ENCODE measurements around the gene SLC9A8. TPM values are rescaled to one million over a fixed set of nuclear protein-coding genes. Genes with fewer than 3 reads are reported as not detected.

Gene SLC9A8
- total and polyA plus RNA-seq, 7 experiments from 2014 or later, result 6.2 to 42.5 (median 23.6) TPM

- DNase-seq (no peak), ATAC-seq (no peak)
- Mint-ChIP-seq H3K4me3 (no peak overlapping the region), H3K27me3 (no peaks in the 10 kb centered on the region), H3K27ac (peak overlapping the region in 3 of 9 donors; percentile 16 to 33 (median 20)), H3K4me1 (peaks cover 0 to 7% (median 3%) of the 10 kb centered on the region in 7 donors), H3K36me3 (peaks cover 0 to 26% (median 20%) of the 10 kb centered on the region in 5 donors), H3K9me3 (peaks cover 0 to 2% (median 0%) of the 10 kb centered on the region in 11 donors)
- no peak overlapping the region for H3K4me3 ChIP-seq (ENCODE audit: low read length)
- peaks cover 0 to 24% (median 2%) of the 10 kb centered on the region in 3 experiments for H3K36me3 ChIP-seq (ENCODE audit: control insufficient read depth in 2 of 3, insufficient read depth in 3 of 3, low read length in 3 of 3)
- H3K4me1 ChIP-seq (ENCODE audit: control insufficient read depth in 2 of 2, insufficient read depth in 2 of 2, low read length in 2 of 2), result no peaks in the 10 kb centered on the region
- no peaks in the 10 kb centered on the region for H3K9me3 ChIP-seq (ENCODE audit: control insufficient read depth in 2 of 3, low read length in 3 of 3)
- no peak overlapping the region for H3K27ac ChIP-seq (ENCODE audit: low read depth, low read length)
- ChIA-PET CTCF (no interaction called here), POLR2A (no interaction called here)
- no peaks in the 10 kb centered on the region for H3K27me3 ChIP-seq (ENCODE audit: control insufficient read depth in 2 of 2, insufficient read depth in 2 of 2, low read length in 2 of 2)
- intact Hi-C loops (cut with micrococcal nuclease), result no loop called here
These were observed 30.5 kb downstream of the SLC9A8 start for GRCh38 chr20:49843139-49843538.

GRCh38 chr20:49843770-49844380, 31.2 kb downstream of the SLC9A8 start:
- Mint-ChIP-seq H3K27ac (peak overlapping the region in 5 of 9 donors; percentile 1 to 81 (median 21)), H3K27me3 (no peaks in the 10 kb centered on the region), H3K4me1 (peaks cover 0 to 8% (median 3%) of the 10 kb centered on the region in 7 donors), H3K9me3 (peaks cover 0 to 2% (median 0%) of the 10 kb centered on the region in 11 donors), H3K4me3 (no peak overlapping the region), H3K36me3 (peaks cover 2 to 29% (median 26%) of the 10 kb centered on the region in 5 donors)
- ATAC-seq, result no peak
- no peaks in the 10 kb centered on the region for H3K9me3 ChIP-seq (ENCODE audit: control insufficient read depth in 2 of 3, low read length in 3 of 3)
- no peaks in the 10 kb centered on the region for H3K27me3 ChIP-seq (ENCODE audit: control insufficient read depth in 2 of 2, insufficient read depth in 2 of 2, low read length in 2 of 2)
- DNase-seq, result no peak
- H3K27ac ChIP-seq (ENCODE audit: low read depth, low read length), result no peak overlapping the region
- no peak overlapping the region for H3K4me3 ChIP-seq (ENCODE audit: low read length)
- POLR2A ChIA-PET, result no interaction called here
- CTCF ChIA-PET, result interaction anchor here (0.6 to 1.0 kb wide), 2 partner anchors 130 to 233 kb away, joined by 3 read pairs; partner anchors contain the start of gene B4GALT5
- intact Hi-C loops (cut with micrococcal nuclease), result no loop called here
- H3K4me1 ChIP-seq (ENCODE audit: control insufficient read depth in 2 of 2, insufficient read depth in 2 of 2, low read length in 2 of 2), result no peaks in the 10 kb centered on the region
- peaks cover 0 to 31% (median 9%) of the 10 kb centered on the region in 3 experiments for H3K36me3 ChIP-seq (ENCODE audit: control insufficient read depth in 2 of 3, insufficient read depth in 3 of 3, low read length in 3 of 3)

GRCh38 chr20:49845060-49845459, 32.4 kb downstream of the SLC9A8 start:
- no peak for ATAC-seq
- Histone ChIP-seq H3K9me3 (ENCODE audit: control insufficient read depth in 2 of 3, low read length in 3 of 3) (no peaks in the 10 kb centered on the region), H3K27ac (ENCODE audit: low read depth, low read length) (no peak overlapping the region), H3K36me3 (ENCODE audit: control insufficient read depth in 2 of 3, insufficient read depth in 3 of 3, low read length in 3 of 3) (peaks cover 0 to 36% (median 14%) of the 10 kb centered on the region in 3 experiments), H3K4me1 (ENCODE audit: control insufficient read depth in 2 of 2, insufficient read depth in 2 of 2, low read length in 2 of 2) (no peaks in the 10 kb centered on the region), H3K27me3 (ENCODE audit: control insufficient read depth in 2 of 2, insufficient read depth in 2 of 2, low read length in 2 of 2) (no peaks in the 10 kb centered on the region), H3K4me3 (ENCODE audit: low read length) (no peak overlapping the region)
- H3K9me3 Mint-ChIP-seq, result peaks cover 0 to 2% (median 0%) of the 10 kb centered on the region in 11 donors
- CTCF ChIA-PET, result interaction anchor here (0.6 to 2.4 kb wide), 6 partner anchors 26 to 283 kb away, joined by 3 to 31 read pairs (median 3); no protein-coding TSS in a partner anchor
- H3K27ac Mint-ChIP-seq, result peak overlapping the region in 1 of 9 donors; percentile 16
- POLR2A ChIA-PET, result no interaction called here
- intact Hi-C loops (cut with micrococcal nuclease), result loop anchor here in 1 of 2 donors (5.0 kb wide), 1 partner anchor 513 kb away; no protein-coding TSS in a partner anchor
- peaks cover 9 to 33% (median 26%) of the 10 kb centered on the region in 5 donors for H3K36me3 Mint-ChIP-seq
- H3K27me3 Mint-ChIP-seq, result no peaks in the 10 kb centered on the region
- DNase-seq, result no peak
- H3K4me1 Mint-ChIP-seq, result peaks cover under 1 to 12% (median 7%) of the 10 kb centered on the region in 7 donors
- no peak overlapping the region for H3K4me3 Mint-ChIP-seq

- Mint-ChIP-seq H3K27me3 (no peaks in the 10 kb centered on the region), H3K4me3 (no peak overlapping the region), H3K36me3 (peaks cover 13 to 32% (median 22%) of the 10 kb centered on the region in 5 donors), H3K27ac (no peak overlapping the region), H3K4me1 (peaks cover 9 to 25% (median 13%) of the 10 kb centered on the region in 7 donors), H3K9me3 (peaks cover 0 to 2% (median 0%) of the 10 kb centered on the region in 11 donors)
- POLR2A ChIA-PET, result no interaction called here
- peak in 8 of 9 donors; percentile 34 to 70 (median 60) for DNase-seq
- no peaks in the 10 kb centered on the region for H3K4me1 ChIP-seq (ENCODE audit: control insufficient read depth in 2 of 2, insufficient read depth in 2 of 2, low read length in 2 of 2)
- H3K27ac ChIP-seq (ENCODE audit: low read depth, low read length), result no peak overlapping the region
- ATAC-seq, result peak; percentile 90
- intact Hi-C loops (cut with micrococcal nuclease), result loop anchor here (1.0 to 5.0 kb wide), 4 partner anchors 235 to 514 kb away; no protein-coding TSS in a partner anchor
- H3K36me3 ChIP-seq (ENCODE audit: control insufficient read depth in 2 of 3, insufficient read depth in 3 of 3, low read length in 3 of 3), result peaks cover 0 to 41% (median 14%) of the 10 kb centered on the region in 3 experiments
- CTCF ChIA-PET, result interaction anchor here (0.6 to 2.4 kb wide), 8 partner anchors 9 to 285 kb away, joined by 3 to 31 read pairs (median 4); no protein-coding TSS in a partner anchor
- H3K27me3 ChIP-seq (ENCODE audit: control insufficient read depth in 2 of 2, insufficient read depth in 2 of 2, low read length in 2 of 2), result no peaks in the 10 kb centered on the region
- no peak overlapping the region for H3K4me3 ChIP-seq (ENCODE audit: low read length)
- H3K9me3 ChIP-seq (ENCODE audit: control insufficient read depth in 2 of 3, low read length in 3 of 3), result no peaks in the 10 kb centered on the region
These were observed 33.7 kb downstream of the SLC9A8 start for GRCh38 chr20:49846206-49846807.

GRCh38 chr20:49850463-49851230, 38.0 kb downstream of the SLC9A8 start:
- H3K9me3 ChIP-seq (ENCODE audit: control insufficient read depth in 2 of 3, low read length in 3 of 3), result no peaks in the 10 kb centered on the region
- Mint-ChIP-seq H3K27ac (peak overlapping the region in 4 of 9 donors; percentile 20 to 82 (median 74)), H3K36me3 (peaks cover 12 to 46% (median 13%) of the 10 kb centered on the region in 5 donors), H3K4me3 (peak overlapping the region in 3 of 10 donors; percentile 9 to 52 (median 50)), H3K4me1 (peaks cover 4 to 31% (median 14%) of the 10 kb centered on the region in 7 donors), H3K9me3 (no peaks in the 10 kb centered on the region), H3K27me3 (no peaks in the 10 kb centered on the region)
- intact Hi-C loops (cut with micrococcal nuclease), result no loop called here
- H3K36me3 ChIP-seq (ENCODE audit: control insufficient read depth in 2 of 3, insufficient read depth in 3 of 3, low read length in 3 of 3), result peaks cover 3 to 62% (median 14%) of the 10 kb centered on the region in 3 experiments
- no peaks in the 10 kb centered on the region for H3K27me3 ChIP-seq (ENCODE audit: control insufficient read depth in 2 of 2, insufficient read depth in 2 of 2, low read length in 2 of 2)
- DNase-seq (no peak), ATAC-seq (no peak)
- POLR2A ChIA-PET, result interaction anchor here (0.7 kb wide), 1 partner anchor 671 kb away, joined by 3 read pairs; no protein-coding TSS in a partner anchor
- no peak overlapping the region for H3K4me3 ChIP-seq (ENCODE audit: low read length)
- CTCF ChIA-PET, result interaction anchor here (0.7 to 1.0 kb wide), 2 partner anchors 309 to 692 kb away, joined by 3 to 4 read pairs; no protein-coding TSS in a partner anchor
- no peak overlapping the region for H3K27ac ChIP-seq (ENCODE audit: low read depth, low read length)
- H3K4me1 ChIP-seq (ENCODE audit: control insufficient read depth in 2 of 2, insufficient read depth in 2 of 2, low read length in 2 of 2), result no peaks in the 10 kb centered on the region

GRCh38 chr20:49851231-49851705, 38.6 kb downstream of the SLC9A8 start:
- Histone ChIP-seq H3K4me1 (ENCODE audit: control insufficient read depth in 2 of 2, insufficient read depth in 2 of 2, low read length in 2 of 2) (no peaks in the 10 kb centered on the region), H3K27me3 (ENCODE audit: control insufficient read depth in 2 of 2, insufficient read depth in 2 of 2, low read length in 2 of 2) (no peaks in the 10 kb centered on the region), H3K27ac (ENCODE audit: low read depth, low read length) (no peak overlapping the region), H3K9me3 (ENCODE audit: control insufficient read depth in 2 of 3, low read length in 3 of 3) (no peaks in the 10 kb centered on the region), H3K4me3 (ENCODE audit: low read length) (no peak overlapping the region), H3K36me3 (ENCODE audit: control insufficient read depth in 2 of 3, insufficient read depth in 3 of 3, low read length in 3 of 3) (peaks cover 7 to 68% (median 14%) of the 10 kb centered on the region in 3 experiments)
- no peak overlapping the region for H3K4me3 Mint-ChIP-seq
- no peak for ATAC-seq
- H3K4me1 Mint-ChIP-seq, result peaks cover 2 to 31% (median 14%) of the 10 kb centered on the region in 7 donors
- intact Hi-C loops (cut with micrococcal nuclease), result no loop called here
- H3K27ac Mint-ChIP-seq, result peak overlapping the region in 2 of 9 donors; percentile 8 to 82
- CTCF ChIA-PET, result no interaction called here
- no peak for DNase-seq
- POLR2A ChIA-PET, result no interaction called here
- H3K9me3 Mint-ChIP-seq, result no peaks in the 10 kb centered on the region
- no peaks in the 10 kb centered on the region for H3K27me3 Mint-ChIP-seq
- peaks cover 12 to 48% (median 14%) of the 10 kb centered on the region in 5 donors for H3K36me3 Mint-ChIP-seq

Data from naive thymus-derived CD4-positive, alpha-beta T cell (primary cell).